GM12865 (cell line): ENCODE results near the gene URGCP.
A peak's percentile ranks its signal among the peaks of the same experiment; 100 is the strongest.

Experiments used
- DNase-seq: peaks from one replicate; pipeline ENCODE4 v3.0.0; 2010; ENCODE audit warnings: low read depth
- H3K4me3 ChIP-seq: 2 replicates; pipeline ENCODE4 v1.5.1; 2011; ENCODE audit warnings: mild to moderate bottlenecking, low read depth, low read length, control low read depth
- TF ChIP-seq, protein P1 (sequence below): IDR thresholded peaks from 2 replicates; pipeline ENCODE4 v1.5.1; 2011; ENCODE audit warnings: low read length, control low read depth, low read depth, inconsistent platforms; ENCODE audit not compliant: insufficient read depth; ENCODE audit errors: missing control alignments

Gene URGCP

DNA sequence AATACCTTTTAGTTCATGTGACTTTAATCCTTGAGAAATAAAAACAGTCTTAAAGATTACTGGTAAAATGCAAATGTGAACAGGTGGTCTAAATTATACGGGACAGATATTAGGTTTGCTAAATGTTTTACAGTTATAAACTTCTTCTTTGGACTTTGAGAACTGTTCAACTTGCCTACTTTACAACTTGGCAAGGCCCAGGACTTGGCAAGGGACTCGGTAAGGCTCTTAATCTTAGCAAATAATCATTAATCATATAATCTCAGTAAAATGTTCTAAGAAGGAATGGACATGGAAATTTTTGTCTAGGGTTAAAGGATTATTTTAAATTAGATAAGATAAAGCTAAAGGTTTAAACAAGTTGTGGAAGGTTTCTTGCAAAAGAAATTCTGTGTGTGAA is 15.0 kb upstream of the URGCP start:
- TF ChIP-seq, protein P1, sequence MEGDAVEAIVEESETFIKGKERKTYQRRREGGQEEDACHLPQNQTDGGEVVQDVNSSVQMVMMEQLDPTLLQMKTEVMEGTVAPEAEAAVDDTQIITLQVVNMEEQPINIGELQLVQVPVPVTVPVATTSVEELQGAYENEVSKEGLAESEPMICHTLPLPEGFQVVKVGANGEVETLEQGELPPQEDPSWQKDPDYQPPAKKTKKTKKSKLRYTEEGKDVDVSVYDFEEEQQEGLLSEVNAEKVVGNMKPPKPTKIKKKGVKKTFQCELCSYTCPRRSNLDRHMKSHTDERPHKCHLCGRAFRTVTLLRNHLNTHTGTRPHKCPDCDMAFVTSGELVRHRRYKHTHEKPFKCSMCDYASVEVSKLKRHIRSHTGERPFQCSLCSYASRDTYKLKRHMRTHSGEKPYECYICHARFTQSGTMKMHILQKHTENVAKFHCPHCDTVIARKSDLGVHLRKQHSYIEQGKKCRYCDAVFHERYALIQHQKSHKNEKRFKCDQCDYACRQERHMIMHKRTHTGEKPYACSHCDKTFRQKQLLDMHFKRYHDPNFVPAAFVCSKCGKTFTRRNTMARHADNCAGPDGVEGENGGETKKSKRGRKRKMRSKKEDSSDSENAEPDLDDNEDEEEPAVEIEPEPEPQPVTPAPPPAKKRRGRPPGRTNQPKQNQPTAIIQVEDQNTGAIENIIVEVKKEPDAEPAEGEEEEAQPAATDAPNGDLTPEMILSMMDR: no peak
- no peak overlapping the region for H3K4me3 ChIP-seq
- no peak for DNase-seq

DNA sequence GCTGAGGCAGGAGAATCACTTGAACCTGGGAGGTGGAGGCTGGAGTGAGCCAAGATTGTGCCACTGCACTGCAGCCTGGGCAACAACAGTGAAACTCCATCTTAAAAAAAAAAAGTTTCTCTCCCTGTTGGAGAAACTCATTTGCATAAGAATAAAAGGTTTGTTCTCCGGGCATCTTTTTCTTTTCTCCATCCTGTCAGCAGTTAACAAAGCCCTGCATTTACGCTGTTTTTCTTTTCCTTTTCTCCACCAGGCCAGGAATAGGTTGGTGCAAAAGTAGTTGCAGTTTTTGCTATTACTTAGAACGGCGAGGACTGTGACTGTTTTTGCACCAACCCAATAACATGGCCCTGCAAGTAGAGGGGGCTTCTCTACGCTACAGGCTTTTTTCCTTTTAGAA is 9.5 kb upstream of the URGCP start:
- TF ChIP-seq, protein P1: no peak
- DNase-seq: no peak
- H3K4me3 ChIP-seq: no peak overlapping the region

DNA sequence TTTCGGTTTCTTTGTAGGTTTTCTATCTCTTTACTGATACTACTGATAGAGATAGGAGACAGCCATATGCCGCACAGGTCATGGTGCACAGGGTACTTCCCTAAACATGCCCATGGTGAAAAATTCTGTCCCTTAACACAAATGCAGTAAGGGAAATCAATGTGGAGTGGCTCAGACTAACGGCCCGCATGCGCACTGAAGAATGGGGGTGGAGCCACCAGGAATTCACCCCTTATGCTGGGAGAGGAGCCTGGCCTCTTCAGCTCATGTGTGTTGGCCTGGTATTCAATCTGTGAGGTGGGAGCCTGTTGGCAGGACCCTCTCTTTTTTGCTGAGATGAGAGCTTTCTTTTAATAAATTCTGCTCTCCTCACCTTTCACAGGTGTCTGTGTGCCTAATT is 8.4 kb upstream of the URGCP start:
- TF ChIP-seq, protein P1: no peak

DNA sequence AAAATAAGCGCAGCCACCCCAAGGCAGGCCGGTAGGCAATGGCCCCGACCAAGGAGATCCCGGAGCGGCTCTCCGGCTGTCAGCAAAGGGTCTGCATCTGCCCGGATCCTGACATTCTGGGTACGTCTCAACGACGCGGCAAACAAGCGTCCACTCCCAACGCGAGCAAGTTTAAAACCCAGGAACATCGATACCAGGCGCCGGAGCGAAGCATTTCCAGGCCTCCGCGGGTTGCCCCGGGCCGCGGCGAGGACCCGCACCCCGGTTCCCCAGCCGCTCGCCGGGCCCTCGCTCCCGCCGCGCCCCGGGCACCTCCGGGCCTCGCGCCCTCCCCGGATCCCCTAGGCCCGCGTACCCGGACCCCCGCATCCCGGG is 453 bp downstream of the URGCP start:
- H3K4me3 ChIP-seq: peak overlapping the region; percentile 60
- peak; percentile 29 for DNase-seq
- TF ChIP-seq, protein P1: no peak

More for the DNA sequence above, 8.4 kb upstream of the URGCP start:
- no peak overlapping the region for H3K4me3 ChIP-seq
- no peak for DNase-seq

DNA sequence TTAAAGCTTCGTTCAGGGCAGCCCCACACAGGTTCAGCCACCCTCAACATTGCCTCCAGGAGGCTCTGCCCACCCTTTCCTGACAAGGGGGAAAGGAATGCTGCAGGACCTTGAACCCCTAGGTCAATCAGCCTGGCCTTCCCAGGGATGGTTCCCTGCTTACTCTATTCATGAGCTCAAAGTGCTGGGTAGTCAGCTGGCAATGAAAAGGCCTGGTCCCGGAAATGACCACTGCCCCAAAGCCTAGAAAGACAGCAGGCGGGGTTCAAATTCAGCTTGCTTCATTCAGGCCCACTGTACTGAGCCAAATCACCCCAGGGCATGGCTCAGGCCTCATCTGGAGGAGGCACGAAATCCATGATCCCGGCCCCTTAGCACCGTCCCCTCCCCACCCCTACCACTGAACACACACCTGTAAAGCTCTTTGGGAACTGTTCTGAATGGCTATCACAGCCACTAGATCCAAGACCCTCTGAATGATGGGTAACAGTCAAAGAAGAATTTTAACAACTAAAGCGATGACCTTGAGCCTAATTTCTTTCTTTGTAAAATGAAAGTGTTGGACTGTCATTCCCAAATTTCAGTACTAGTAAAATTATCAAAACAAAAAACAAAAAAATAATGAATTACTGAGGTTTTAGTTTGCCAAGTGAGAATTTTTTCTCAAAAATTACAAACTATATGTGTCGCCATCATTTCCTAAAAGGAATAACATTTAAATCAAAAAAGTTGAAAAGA is 1.0 kb downstream of the URGCP start:
- peak overlapping the region; percentile 60 for H3K4me3 ChIP-seq
- TF ChIP-seq, protein P1: no peak
- no peak for DNase-seq

DNA sequence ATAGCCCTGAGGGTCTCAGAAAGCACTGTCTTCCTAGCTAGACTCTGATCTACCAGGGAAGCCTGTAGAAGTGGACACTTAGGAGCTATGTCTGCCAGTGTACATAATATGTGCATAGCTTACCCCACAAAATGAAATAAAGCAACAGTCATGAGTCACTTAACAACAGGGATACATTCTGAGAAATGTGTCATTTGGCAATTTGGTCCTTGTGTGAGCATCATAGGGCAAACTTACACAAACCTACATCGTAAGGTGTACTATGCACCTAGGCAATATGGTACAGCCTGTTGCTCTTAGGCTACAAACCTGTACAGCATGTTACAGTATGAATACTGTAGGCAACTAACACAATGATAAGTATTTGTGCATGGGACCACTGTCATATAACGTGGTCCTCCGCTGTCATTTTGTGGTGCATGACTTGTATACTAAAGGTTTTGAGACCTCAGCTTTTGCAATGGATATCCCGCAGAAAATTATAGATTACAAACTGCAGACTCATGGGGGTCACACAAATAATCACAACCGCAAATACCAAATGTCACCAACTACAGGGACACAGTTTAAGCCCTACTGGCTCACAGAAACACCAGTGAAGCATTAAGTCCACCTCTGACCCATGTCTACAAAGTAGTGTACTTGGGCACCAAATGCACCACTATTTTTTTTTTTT is 1.7 kb downstream of the URGCP start:
- H3K4me3 ChIP-seq: no peak overlapping the region
- TF ChIP-seq, protein P1: no peak
- DNase-seq: no peak
